ENCODE data around the gene NID2.

GRCh38 chr14:52026901-52027300, 42.0 kb downstream of the NID2 start:
- no peak for TF ChIP-seq CTCF (conservative IDR thresholded peaks at IDR 0.05 in 1 of 2, IDR thresholded peaks at IDR 0.05 in 1 of 2; ENCODE audit: low read depth in 1 of 2, low read length in 2 of 2)
- TF ChIP-seq EZH2 (IDR thresholded peaks at IDR 0.05; ENCODE audit: low read length, missing control alignments) = no peak
